Measurements from ENCODE around the gene HIVEP3. TPM values are rescaled to one million over a fixed set of nuclear protein-coding genes. Genes with fewer than 3 reads are reported as not detected.

The HIVEP3 gene
- polyA plus RNA-seq, 1 of the 3 experiments (the other 2 are of a cell fraction) = 6.4 TPM

GRCh38 chr1:41513383-41513735, 405.4 kb downstream of the HIVEP3 start:
- no peaks in the 10 kb centered on the region for H3K36me3 ChIP-seq (replicated peaks in 1 of 2; ENCODE audit: control insufficient read depth in 1 of 2, insufficient read depth in 2 of 2, low read length in 1 of 2)
- no peaks in the 10 kb centered on the region for H3K79me2 ChIP-seq (ENCODE audit: insufficient read depth)
- peaks cover 4 to 48% of the 10 kb centered on the region in 2 experiments; a peak in 3 of 4 replicates for H3K4me1 ChIP-seq (ENCODE audit: control insufficient read depth in 1 of 2, insufficient read depth in 2 of 2, low read depth in 1 of 2, low read length in 1 of 2)
- H3K4me3 ChIP-seq (ENCODE audit: low read depth in 2 of 2, low read length in 1 of 2) = no peak overlapping the region
- no peak overlapping the region for H3K4me2 ChIP-seq
- ChIA-PET CTCF (interaction anchor here (0.6 to 1.9 kb wide), 10 partner anchors 12 to 443 kb away, joined by 3 to 7 read pairs (median 4); partner anchors contain the start of genes EDN2 and FOXO6), POLR2A (no interaction called here)
- no peaks in the 10 kb centered on the region for H4K20me1 ChIP-seq (ENCODE audit: insufficient read depth)
- TF ChIP-seq ZBTB33 (IDR thresholded peaks at IDR 0.05; ENCODE audit: borderline replicate concordance, low read depth) = no peak
- TF ChIP-seq, protein P1, sequence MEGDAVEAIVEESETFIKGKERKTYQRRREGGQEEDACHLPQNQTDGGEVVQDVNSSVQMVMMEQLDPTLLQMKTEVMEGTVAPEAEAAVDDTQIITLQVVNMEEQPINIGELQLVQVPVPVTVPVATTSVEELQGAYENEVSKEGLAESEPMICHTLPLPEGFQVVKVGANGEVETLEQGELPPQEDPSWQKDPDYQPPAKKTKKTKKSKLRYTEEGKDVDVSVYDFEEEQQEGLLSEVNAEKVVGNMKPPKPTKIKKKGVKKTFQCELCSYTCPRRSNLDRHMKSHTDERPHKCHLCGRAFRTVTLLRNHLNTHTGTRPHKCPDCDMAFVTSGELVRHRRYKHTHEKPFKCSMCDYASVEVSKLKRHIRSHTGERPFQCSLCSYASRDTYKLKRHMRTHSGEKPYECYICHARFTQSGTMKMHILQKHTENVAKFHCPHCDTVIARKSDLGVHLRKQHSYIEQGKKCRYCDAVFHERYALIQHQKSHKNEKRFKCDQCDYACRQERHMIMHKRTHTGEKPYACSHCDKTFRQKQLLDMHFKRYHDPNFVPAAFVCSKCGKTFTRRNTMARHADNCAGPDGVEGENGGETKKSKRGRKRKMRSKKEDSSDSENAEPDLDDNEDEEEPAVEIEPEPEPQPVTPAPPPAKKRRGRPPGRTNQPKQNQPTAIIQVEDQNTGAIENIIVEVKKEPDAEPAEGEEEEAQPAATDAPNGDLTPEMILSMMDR (IDR thresholded peaks at IDR 0.05) = peak; percentile 53
- H3K27ac ChIP-seq (ENCODE audit: low read depth in 2 of 2, low read length in 1 of 2) = peak overlapping the region in 1 of 2 experiments; percentile 61; a peak in 2 of 4 replicates
- H3F3A ChIP-seq (replicated peaks; ENCODE audit: insufficient read depth) = no peaks in the 10 kb centered on the region
- 93% methylated on average over 3 of the region's 17 CpGs for WGBS (ENCODE audit: low lambda C conversion rate)
- H3K27me3 ChIP-seq (ENCODE audit: insufficient read depth) = no peaks in the 10 kb centered on the region
- no peak overlapping the region for H2AFZ ChIP-seq (ENCODE audit: low read depth)
- DNase-seq = peak; percentile 63
- no peak overlapping the region for H3K9ac ChIP-seq
- no peaks in the 10 kb centered on the region for H3K9me2 ChIP-seq
- no peaks in the 10 kb centered on the region for H3K9me3 ChIP-seq

GRCh38 chr1:41512701-41513382, 405.9 kb downstream of the HIVEP3 start:
- WGBS (ENCODE audit: low lambda C conversion rate) = 89% methylated on average over 9 of the region's 27 CpGs
- H3K4me2 ChIP-seq = no peak overlapping the region
- no peaks in the 10 kb centered on the region for H3K9me2 ChIP-seq
- H3K27me3 ChIP-seq (ENCODE audit: insufficient read depth) = no peaks in the 10 kb centered on the region
- CTCF ChIA-PET = interaction anchor here (0.6 to 1.9 kb wide), 9 partner anchors 11 to 443 kb away, joined by 3 to 7 read pairs (median 4); partner anchors contain the start of genes EDN2 and FOXO6
- no peaks in the 10 kb centered on the region for H4K20me1 ChIP-seq (ENCODE audit: insufficient read depth)
- H3K9me3 ChIP-seq = no peaks in the 10 kb centered on the region
- no peak overlapping the region for H3K9ac ChIP-seq
- H3K4me1 ChIP-seq (ENCODE audit: control insufficient read depth in 1 of 2, insufficient read depth in 2 of 2, low read depth in 1 of 2, low read length in 1 of 2) = peaks cover 4 to 53% of the 10 kb centered on the region in 2 experiments; a peak in 3 of 4 replicates
- no peaks in the 10 kb centered on the region for H3K36me3 ChIP-seq (replicated peaks in 1 of 2; ENCODE audit: control insufficient read depth in 1 of 2, insufficient read depth in 2 of 2, low read length in 1 of 2)
- no peaks in the 10 kb centered on the region for H3F3A ChIP-seq (replicated peaks; ENCODE audit: insufficient read depth)
- no peak overlapping the region; a peak in 1 of 4 replicates for H3K27ac ChIP-seq (ENCODE audit: low read depth in 2 of 2, low read length in 1 of 2)
- no peak overlapping the region for H3K4me3 ChIP-seq (ENCODE audit: low read depth in 2 of 2, low read length in 1 of 2)
- no peak for TF ChIP-seq MXI1 (IDR thresholded peaks at IDR 0.05; ENCODE audit: low read depth, low read length)
- TF ChIP-seq TAF1 (IDR thresholded peaks at IDR 0.05; ENCODE audit: borderline replicate concordance, low read depth, low read length) = no peak
- TF ChIP-seq RFX5 (IDR thresholded peaks at IDR 0.05; ENCODE audit: low read length) = no peak
- TF ChIP-seq ELF1 (IDR thresholded peaks at IDR 0.05) = no peak
- TF ChIP-seq ZBTB33 (IDR thresholded peaks at IDR 0.05; ENCODE audit: borderline replicate concordance, low read depth) = no peak
- TF ChIP-seq, protein P1 (IDR thresholded peaks at IDR 0.05) = no peak
- TF ChIP-seq POLR2AphosphoS5 (IDR thresholded peaks at IDR 0.05; ENCODE audit: low read depth, low read length) = no peak
- TF ChIP-seq, protein P2, sequence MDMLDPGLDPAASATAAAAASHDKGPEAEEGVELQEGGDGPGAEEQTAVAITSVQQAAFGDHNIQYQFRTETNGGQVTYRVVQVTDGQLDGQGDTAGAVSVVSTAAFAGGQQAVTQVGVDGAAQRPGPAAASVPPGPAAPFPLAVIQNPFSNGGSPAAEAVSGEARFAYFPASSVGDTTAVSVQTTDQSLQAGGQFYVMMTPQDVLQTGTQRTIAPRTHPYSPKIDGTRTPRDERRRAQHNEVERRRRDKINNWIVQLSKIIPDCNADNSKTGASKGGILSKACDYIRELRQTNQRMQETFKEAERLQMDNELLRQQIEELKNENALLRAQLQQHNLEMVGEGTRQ (IDR thresholded peaks at IDR 0.05; ENCODE audit: borderline replicate concordance, low read depth, low read length) = no peak
- H2AFZ ChIP-seq (ENCODE audit: low read depth) = no peak overlapping the region
- POLR2A ChIA-PET = no interaction called here
- DNase-seq = no peak
- H3K79me2 ChIP-seq (ENCODE audit: insufficient read depth) = no peaks in the 10 kb centered on the region
